ENCODE results near the gene TMEM267.

- no peak for TF ChIP-seq REST (IDR thresholded peaks at IDR 0.05)
- no peak for TF ChIP-seq CTCF (IDR thresholded peaks at IDR 0.05; ENCODE audit: low read depth, low read length, missing input control)
- no peak for TF ChIP-seq EGR1 (IDR thresholded peaks at IDR 0.05; ENCODE audit: low read depth in 2 of 2)
- TF ChIP-seq HNF4A (conservative IDR thresholded peaks at IDR 0.05), result no peak
- no peak for TF ChIP-seq SP1 (IDR thresholded peaks at IDR 0.05)
- TF ChIP-seq JUND (IDR thresholded peaks at IDR 0.05), result no peak
- no peak for TF ChIP-seq MAX (IDR thresholded peaks at IDR 0.05)
- TF ChIP-seq RAD21 (IDR thresholded peaks at IDR 0.05), result no peak
- TF ChIP-seq FOXA1 (IDR thresholded peaks at IDR 0.05), result no peak
- no peak for TF ChIP-seq GABPA (IDR thresholded peaks at IDR 0.05 in 1 of 2, conservative IDR thresholded peaks at IDR 0.05 in 1 of 2)
- no peak for TF ChIP-seq RXRA (IDR thresholded peaks at IDR 0.05)
- TF ChIP-seq TAF1 (conservative IDR thresholded peaks at IDR 0.05), result no peak
Observed at GRCh38 chr5:43485406-43485805, 1.7 kb upstream of the TMEM267 start.
